K562 (cell line): Measurements from ENCODE around the gene BID. TPM values are rescaled to one million over a fixed set of nuclear protein-coding genes. Genes with fewer than 3 reads are reported as not detected.

Experiments
- ATAC-seq: fragments of 200-7000 bp; cut with Tn5 transposase; 3 replicates; pipeline ENCODE4 v1.9.1; 2020; ENCODE audit warnings: moderate library complexity
- BruUV-seq: library from RNA; stranded (reverse); fragments of 400-500 nt; replicated peaks from 2 replicates; lab custom pipeline; 2021; lab: Mats Ljungman, UMichigan
- CTCF ChIA-PET: fragments of 300-600 bp; formaldehyde crosslinking; extraction: SDS; loops from one replicate; lab custom pipeline; 2021; ENCODE audit warnings: low intra/inter-chr PET ratio; lab: Yijun Ruan, JAX
- POLR2A ChIA-PET: fragments of 300-600, 350-650 bp; sonication (Branson Sonifier 250); formaldehyde crosslinking; extraction: SDS; loops from one replicate; lab custom pipeline; 2021; ENCODE audit warnings: antibody characterized with exemption, inconsistent platforms; lab: Yijun Ruan, JAX
- DNase-seq, 4 experiments: peaks; one replicate each; pipeline versions ENCODE4 v3.0.0 to v3.0.0-alpha.2; 2011 to 2018; ENCODE audit warnings: low spot score in 3 of 4, mixed read lengths in 3 of 4; ENCODE audit errors: extremely low read depth in 1 of 4
- FAIRE-seq: peaks from 2 replicates; lab custom pipeline; 2011; peaks lifted over from hg19 to GRCh38; lab: Jason Lieb, UNC
- H2AFZ ChIP-seq: 2 replicates; pipeline ENCODE4 v1.6.0; 2011; ENCODE audit warnings: low read depth, low read length, control low read depth, inconsistent platforms
- H3K27ac ChIP-seq: fragments of 200-600 bp; 3 replicates; pipeline ENCODE4 v1.8.0; 2011; ENCODE audit warnings: low read depth, mild to moderate bottlenecking, control low read depth, inconsistent platforms, low read length, moderate library complexity, mixed read lengths; ENCODE audit errors: extremely low read depth
- H3K27me3 ChIP-seq, 2 experiments: fragments of 300-600 bp in 1 of 2; 2 replicates in 1 of 2; 3 replicates in 1 of 2; pipeline versions ENCODE4 v1.6.0 to v1.8.0; 2011; ENCODE audit warnings: inconsistent platforms in 2 of 2, low read length in 2 of 2, mild to moderate bottlenecking in 1 of 2, mixed read lengths in 1 of 2, moderate library complexity in 1 of 2; ENCODE audit not compliant: control insufficient read depth in 2 of 2, insufficient read depth in 2 of 2
- H3K36me3 ChIP-seq: fragments of 300-600 bp; 3 replicates; pipeline ENCODE4 v1.8.0; 2011; ENCODE audit warnings: mild to moderate bottlenecking, low read length, inconsistent platforms; ENCODE audit not compliant: control insufficient read depth, insufficient read depth
- H3K4me1 ChIP-seq, 2 experiments: fragments of 200-600 bp in 1 of 2; replicated peaks in 1 of 2; 2 replicates in 1 of 2; 3 replicates in 1 of 2; pipeline versions ENCODE4 v1.5.1 to v1.8.0; 2011; ENCODE audit warnings: inconsistent platforms in 2 of 2, low read length in 2 of 2, mild to moderate bottlenecking in 1 of 2, mixed read lengths in 1 of 2, moderate library complexity in 1 of 2; ENCODE audit not compliant: control insufficient read depth in 2 of 2, insufficient read depth in 2 of 2
- H3K4me2 ChIP-seq: 2 replicates; pipeline ENCODE4 v1.6.1; 2011; ENCODE audit warnings: low read length, control low read depth, inconsistent platforms, mixed read lengths; ENCODE audit not compliant: insufficient read depth
- H3K4me3 ChIP-seq: fragments of 200-600 bp; sonication (generic), shearing (Covaris generic); 2 replicates; pipeline ENCODE4 v1.5.1; 2016; ENCODE audit warnings: control low read depth, inconsistent platforms
- H3K79me2 ChIP-seq: fragments of 200-600 bp; 3 replicates; pipeline ENCODE4 v1.8.0; 2011; ENCODE audit warnings: low read length, inconsistent platforms; ENCODE audit not compliant: control insufficient read depth, insufficient read depth
- H3K9ac ChIP-seq, 2 experiments: 2 replicates each; pipeline versions ENCODE4 v1.6.0 to v1.6.1; 2011; ENCODE audit warnings: low read depth in 2 of 2, low read length in 2 of 2, control low read depth in 1 of 2, inconsistent platforms in 1 of 2, mild to moderate bottlenecking in 1 of 2, mixed read lengths in 1 of 2; ENCODE audit not compliant: insufficient read depth in 1 of 2
- H3K9me1 ChIP-seq: one replicate; pipeline ENCODE4 v1.6.0; 2011; ENCODE audit warnings: inconsistent platforms, mild to moderate bottlenecking, low read length, moderate library complexity; ENCODE audit not compliant: control insufficient read depth, insufficient read depth
- H3K9me3 ChIP-seq: replicated peaks from 2 replicates; pipeline ENCODE4 v1.5.1; 2011; ENCODE audit warnings: low read depth, low read length, inconsistent platforms; ENCODE audit not compliant: control insufficient read depth, insufficient read depth
- H4K20me1 ChIP-seq: replicated peaks from 2 replicates; pipeline ENCODE4 v1.6.1; 2011; ENCODE audit warnings: low read length, inconsistent platforms, mixed read lengths; ENCODE audit not compliant: control insufficient read depth, insufficient read depth
- CTCF ChIP-seq, 3 experiments: IDR thresholded peaks in 2 of 3; conservative IDR thresholded peaks in 1 of 3; 2 replicates each; pipeline ENCODE4 v1.5.1; 2011 to 2012; ENCODE audit warnings: low read length in 3 of 3, mild to moderate bottlenecking in 3 of 3, control low read depth in 2 of 3, improper control_type of control experiment in 1 of 3, inconsistent platforms in 1 of 3, low read depth in 1 of 3, mixed read lengths in 1 of 3, moderate library complexity in 1 of 3; ENCODE audit not compliant: insufficient read depth in 2 of 3
- IRF1 ChIP-seq: sonication (generic); formaldehyde crosslinking; IDR thresholded peaks from 2 replicates; pipeline ENCODE4 v1.8.0; 2022; ENCODE audit warnings: missing genetic modification reagents, mild to moderate bottlenecking, borderline replicate concordance
- NFE2 ChIP-seq: IDR thresholded peaks from 2 replicates; pipeline ENCODE4 v1.6.1; 2014; ENCODE audit warnings: antibody characterized with exemption, low read depth
- NFIC ChIP-seq: fragments of 450-650 bp; IDR thresholded peaks from 2 replicates; pipeline ENCODE4 v1.6.1; 2017; ENCODE audit warnings: mild to moderate bottlenecking, inconsistent platforms
- POLR2AphosphoS2 ChIP-seq: IDR thresholded peaks from 2 replicates; pipeline ENCODE4 v1.6.1; 2012; ENCODE audit warnings: low read length, improper control_type of control experiment
- ZBTB33 ChIP-seq: sonication (generic); formaldehyde crosslinking; IDR thresholded peaks from 2 replicates; pipeline ENCODE4 v1.8.1; 2023; ENCODE audit warnings: mild to moderate bottlenecking, missing genetic modification reagents
- ZNF740 ChIP-seq, 3 experiments: fragments of 200-800 bp in 1 of 3; sonication (Bioruptor generic) in 1 of 3; sonication (generic) in 1 of 3; formaldehyde crosslinking in 1 of 3; IDR thresholded peaks; 2 replicates each; pipeline versions ENCODE4 v1.6.1 to v1.8.0; 2016 to 2022; ENCODE audit warnings: mild to moderate bottlenecking in 2 of 3, missing compliant biosample characterization in 2 of 3, missing genetic modification characterization in 2 of 3, missing genetic modification reagents in 1 of 3
- WGBS: fragments of 100-300 bp; shearing (Covaris generic); methylation state at CpG from one replicate; pipeline ENCODE4 v1.1.6; 2016; ENCODE audit warnings: low coverage, mixed read lengths; ENCODE audit not compliant: insufficient coverage; ENCODE audit errors: missing lambda C conversion rate; 5-methylcytosine and 5-hydroxymethylcytosine counted together
- in situ Hi-C: fragments of 300-500 bp; cut with MboI; formaldehyde crosslinking; loops from 4 replicates; pipeline ENCODE4 v1.15.0; 2018; ENCODE audit warnings: inconsistent platforms, mixed read lengths
- intact Hi-C: fragments of 100-400 bp; cut with micrococcal nuclease; formaldehyde crosslinking; loops from 2 replicates; pipeline ENCODE4 v1.14.2; 2022
- polyA plus RNA-seq, 8 experiments: library from polyadenylated mRNA; depleted of rRNA in 4 of 8; stranded (reverse) in 5 of 8; unstranded in 3 of 8; fragments of >200 nt; fragmentation: Nextera tagmentation in 2 of 8; fragmentation: Illumina TruSeq in 1 of 8; extraction: Ambion mirVana in 2 of 8; extraction: Trizol in 1 of 8; gene quantifications; 2 replicates each; pipeline versions ENCODE4 v1.2.1 to v1.2.3, GENCODE V29; 2011 to 2014; ENCODE audit warnings: inconsistent platforms in 1 of 8, missing spikeins in 1 of 8
- total RNA-seq, 7 experiments: library from RNA; depleted of rRNA in 6 of 7; stranded (reverse); fragments of >200 nt in 6 of 7; fragmentation: Illumina TruSeq in 2 of 7; extraction: Trizol in 2 of 7; gene quantifications; 2 replicates each; pipeline versions ENCODE4 v1.2.1 to v1.2.3, GENCODE V29; 2011 to 2021; ENCODE audit warnings: low replicate concordance in 1 of 7

BID gene
- total and polyA plus RNA-seq, 9 of the 15 experiments (the other 6 are each of a cell fraction or from before 2014, with no cell fraction given): 5.2 to 209 (median 63.7) TPM

- TF ChIP-seq ZNF740 (CRISPR knock-in tag; IDR thresholded peaks at IDR 0.05): no peak
- no peak for TF ChIP-seq ZNF740 (tag; IDR thresholded peaks at IDR 0.05)
- peak; percentile 56; the same call in 1 of the 2 replicates for TF ChIP-seq NFE2
- peak; percentile 83 for TF ChIP-seq NFIC
- TF ChIP-seq, all 486 proteins: peak for 7
Observed at GRCh38 chr22:17781319-17782031, 7.2 kb upstream of the BID start (continued).

- H3K9ac ChIP-seq: peak overlapping the region in 1 of 2 experiments; percentile 33; a peak in 1 of 4 replicates
- H3K4me1 ChIP-seq: peaks cover 20 to 63% of the 10 kb centered on the region in 2 experiments; a peak in 4 of 5 replicates
- in situ Hi-C loops: no loop called here
- ATAC-seq: no peak
- intact Hi-C loops: no loop called here
- no peaks in the 10 kb centered on the region for H3K79me2 ChIP-seq
- FAIRE-seq: no peak
- CTCF ChIA-PET: no interaction called here
- no peaks in the 10 kb centered on the region; a peak in 1 of 5 replicates for H3K27me3 ChIP-seq
- WGBS: 70% methylated on average over 7 of the region's 10 CpGs
- H3K36me3 ChIP-seq: no peaks in the 10 kb centered on the region
- no peak overlapping the region for H3K4me3 ChIP-seq
- POLR2A ChIA-PET: interaction anchor here (1.0 to 1.4 kb wide), 2 partner anchors 11 to 50 kb away, joined by 3 to 4 read pairs; no protein-coding TSS in a partner anchor
- peaks cover 3% of the 10 kb centered on the region for H3K9me1 ChIP-seq
- H2AFZ ChIP-seq: no peak overlapping the region
- TF ChIP-seq ZBTB33 (CRISPR knock-in tag) (peak; percentile 99), POLR2AphosphoS2 (no peak), IRF1 (CRISPR knock-in tag) (no peak), CTCF (IDR thresholded peaks at IDR 0.05 in 2 of 3, conservative IDR thresholded peaks at IDR 0.05 in 1 of 3; ENCODE audit: insufficient read depth in 2 of 3, low read depth in 1 of 3, low read length in 3 of 3) (peak in 2 of 3 experiments; percentile 14 to 19; a peak in 2 of 6 replicates)
- BruUV-seq: no TSS peak
- no peak for DNase-seq
- no peak overlapping the region for H3K27ac ChIP-seq
- no peaks in the 10 kb centered on the region for H3K9me3 ChIP-seq
- H3K4me2 ChIP-seq: no peak overlapping the region
- H4K20me1 ChIP-seq: no peaks in the 10 kb centered on the region
Observed at GRCh38 chr22:17780741-17781318, 6.6 kb upstream of the BID start.
